Measurements from ENCODE around the gene CAMK2N1.

DNA sequence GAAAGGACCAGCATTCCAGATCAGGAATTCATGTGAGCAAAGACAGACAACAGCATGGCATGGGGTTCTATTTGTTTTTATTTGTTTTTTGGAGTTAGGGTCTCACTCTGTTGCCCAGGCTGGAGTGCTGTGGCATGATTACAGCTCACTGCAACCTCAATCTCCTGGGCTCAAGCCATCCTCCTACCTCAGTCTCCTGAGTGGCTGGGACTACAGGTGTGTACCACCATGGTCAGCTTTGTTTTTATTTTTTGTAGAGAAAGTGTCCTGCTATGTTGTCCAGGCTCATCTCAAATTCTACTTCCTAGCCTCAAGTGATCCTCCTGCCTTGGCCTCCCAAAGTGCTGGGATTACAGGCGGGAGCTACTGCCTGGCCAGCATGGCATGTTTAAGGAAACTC lies 9.7 kb upstream of the CAMK2N1 start:
- TF ChIP-seq TARDBP (IDR thresholded peaks at IDR 0.05), result no peak
- no peak for TF ChIP-seq BHLHE40 (IDR thresholded peaks at IDR 0.05; ENCODE audit: borderline replicate concordance)
- TF ChIP-seq SUZ12 (IDR thresholded peaks at IDR 0.05), result no peak
- TF ChIP-seq FOXK2 (IDR thresholded peaks at IDR 0.05), result no peak
- no peak for TF ChIP-seq ELF4 (IDR thresholded peaks at IDR 0.05)
- no peak for TF ChIP-seq FOXM1 (IDR thresholded peaks at IDR 0.05; ENCODE audit: borderline replicate concordance)
- no peak for TF ChIP-seq NFRKB (IDR thresholded peaks at IDR 0.05)
- TF ChIP-seq CTBP1 (IDR thresholded peaks at IDR 0.05; ENCODE audit: borderline replicate concordance), result no peak
- no peak for TF ChIP-seq SP1 (IDR thresholded peaks at IDR 0.05)
- no peak for TF ChIP-seq L3MBTL2 (conservative IDR thresholded peaks at IDR 0.05)
- no peak for TF ChIP-seq ARNT (IDR thresholded peaks at IDR 0.05)
- TF ChIP-seq, protein P1, sequence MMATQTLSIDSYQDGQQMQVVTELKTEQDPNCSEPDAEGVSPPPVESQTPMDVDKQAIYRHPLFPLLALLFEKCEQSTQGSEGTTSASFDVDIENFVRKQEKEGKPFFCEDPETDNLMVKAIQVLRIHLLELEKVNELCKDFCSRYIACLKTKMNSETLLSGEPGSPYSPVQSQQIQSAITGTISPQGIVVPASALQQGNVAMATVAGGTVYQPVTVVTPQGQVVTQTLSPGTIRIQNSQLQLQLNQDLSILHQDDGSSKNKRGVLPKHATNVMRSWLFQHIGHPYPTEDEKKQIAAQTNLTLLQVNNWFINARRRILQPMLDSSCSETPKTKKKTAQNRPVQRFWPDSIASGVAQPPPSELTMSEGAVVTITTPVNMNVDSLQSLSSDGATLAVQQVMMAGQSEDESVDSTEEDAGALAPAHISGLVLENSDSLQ (IDR thresholded peaks at IDR 0.05), result no peak
- TF ChIP-seq FOXA1 (IDR thresholded peaks at IDR 0.05), result no peak
- TF ChIP-seq HDGF (IDR thresholded peaks at IDR 0.05; ENCODE audit: borderline replicate concordance), result no peak
